HG02588 (cell line): ENCODE data around the gene VWA8.
"Not testable (repeated sequence)": the region's sequence is repeated elsewhere in the genome, so short reads cannot be mapped to it uniquely, and the experiment has no call there.

ENCODE experiments used
- ATAC-seq: cut with Tn5 transposase; IDR thresholded peaks from one replicate; pipeline ENCODE4 v1.9.1; 2021; ENCODE audit warnings: mild to moderate bottlenecking, moderate library complexity; ENCODE audit not compliant: unreplicated experiment

The VWA8 gene

GRCh38 chr13:41751734-41752445 lies 209.0 kb downstream of the VWA8 start:
- no peak for ATAC-seq

GRCh38 chr13:41751277-41751676 lies 209.6 kb downstream of the VWA8 start:
- no peak for ATAC-seq

- no peak for ATAC-seq
Observed at GRCh38 chr13:41746259-41746658, 214.7 kb downstream of the VWA8 start.

GRCh38 chr13:41745496-41745895 lies 215.4 kb downstream of the VWA8 start:
- not testable (repeated sequence) for ATAC-seq

- no peak for ATAC-seq
Observed at GRCh38 chr13:41742917-41743552, 217.9 kb downstream of the VWA8 start.

GRCh38 chr13:41740479-41740878 lies 220.4 kb downstream of the VWA8 start:
- ATAC-seq, result no peak

- no peak for ATAC-seq
Observed at GRCh38 chr13:41722684-41723535, 238.0 kb downstream of the VWA8 start.

- ATAC-seq, result no peak
Observed at GRCh38 chr13:41720839-41721561, 239.9 kb downstream of the VWA8 start.

GRCh38 chr13:41716236-41716635 lies 244.7 kb downstream of the VWA8 start:
- ATAC-seq, result no peak

- no peak for ATAC-seq
Observed at GRCh38 chr13:41713405-41713804, 247.5 kb downstream of the VWA8 start.

- ATAC-seq, result no peak
Observed at GRCh38 chr13:41710771-41711170, 250.1 kb downstream of the VWA8 start.

GRCh38 chr13:41709511-41709910 lies 251.4 kb downstream of the VWA8 start:
- ATAC-seq, result no peak

- ATAC-seq, result no peak
Observed at GRCh38 chr13:41708713-41709112, 252.2 kb downstream of the VWA8 start.

GRCh38 chr13:41707194-41707821 lies 253.6 kb downstream of the VWA8 start:
- no peak for ATAC-seq

- no peak for ATAC-seq
Observed at GRCh38 chr13:41706152-41706551, 254.8 kb downstream of the VWA8 start.

- ATAC-seq, result no peak
Observed at GRCh38 chr13:41702540-41702939, 258.4 kb downstream of the VWA8 start.

GRCh38 chr13:41701676-41702075 lies 259.2 kb downstream of the VWA8 start:
- no peak for ATAC-seq

- no peak for ATAC-seq
Observed at GRCh38 chr13:41700790-41701310, 260.1 kb downstream of the VWA8 start.

GRCh38 chr13:41699759-41700158 lies 261.1 kb downstream of the VWA8 start:
- no peak for ATAC-seq

GRCh38 chr13:41697578-41697977 lies 263.3 kb downstream of the VWA8 start:
- ATAC-seq, result no peak
